GM21528 (cell line): ENCODE results near the gene MAP2.

Experiments
- ATAC-seq: cut with Tn5 transposase; IDR thresholded peaks from one replicate; pipeline ENCODE4 v1.9.1; 2021; ENCODE audit warnings: mild to moderate bottlenecking, moderate library complexity; ENCODE audit not compliant: unreplicated experiment, low FRiP score

MAP2 gene

GRCh38 chr2:209694748-209695147 is 270.9 kb downstream of the MAP2 start:
- no peak for ATAC-seq

GRCh38 chr2:209696836-209697711 is 273.2 kb downstream of the MAP2 start:
- peak; percentile 81 for ATAC-seq

GRCh38 chr2:209702775-209703174 is 278.9 kb downstream of the MAP2 start:
- ATAC-seq = no peak

- no peak for ATAC-seq
Observed at GRCh38 chr2:209713219-209713618, 289.4 kb downstream of the MAP2 start.

- ATAC-seq = no peak
Observed at GRCh38 chr2:209719034-209719433, 295.2 kb downstream of the MAP2 start.

GRCh38 chr2:209721497-209721896 is 297.6 kb downstream of the MAP2 start:
- no peak for ATAC-seq

- ATAC-seq = no peak
Observed at GRCh38 chr2:209726311-209726710, 302.5 kb downstream of the MAP2 start.

GRCh38 chr2:209727077-209727476 is 303.2 kb downstream of the MAP2 start:
- no peak for ATAC-seq

- no peak for ATAC-seq
Observed at GRCh38 chr2:209734805-209735204, 311.0 kb downstream of the MAP2 start.

- ATAC-seq = no peak
Observed at GRCh38 chr2:209741953-209742352, 318.1 kb downstream of the MAP2 start.

GRCh38 chr2:209753020-209753419 is 329.2 kb downstream of the MAP2 start:
- ATAC-seq = no peak

GRCh38 chr2:209757163-209757562 is 333.3 kb downstream of the MAP2 start:
- no peak for ATAC-seq

- no peak for ATAC-seq
Observed at GRCh38 chr2:209761566-209761965, 337.7 kb downstream of the MAP2 start.

- ATAC-seq = no peak
Observed at GRCh38 chr2:209762563-209762962, 338.7 kb downstream of the MAP2 start.

- no peak for ATAC-seq
Observed at GRCh38 chr2:209763106-209763505, 339.3 kb downstream of the MAP2 start.

GRCh38 chr2:209766613-209767012 is 342.8 kb downstream of the MAP2 start:
- no peak for ATAC-seq

GRCh38 chr2:209767316-209767715 is 343.5 kb downstream of the MAP2 start:
- no peak for ATAC-seq

GRCh38 chr2:209768557-209768956 is 344.7 kb downstream of the MAP2 start:
- no peak for ATAC-seq

- ATAC-seq = no peak
Observed at GRCh38 chr2:209771474-209772289, 347.8 kb downstream of the MAP2 start, which contains the start of gene UNC80. TSS of gene UNC80 (plus strand) at chr2:209771832. CDS start at chr2:209772073, 241 bp downstream.

- ATAC-seq = no peak
Observed at GRCh38 chr2:209772290-209772685, 348.4 kb downstream of the MAP2 start.

GRCh38 chr2:209773377-209773776 is 349.5 kb downstream of the MAP2 start:
- ATAC-seq = no peak
